Measurements from ENCODE around the gene OBSCN.
A peak's percentile ranks its signal among the peaks of the same experiment; 100 is the strongest.

Gene OBSCN

GRCh38 chr1:228364706-228365213 lies 156.9 kb downstream of the OBSCN start:
- Histone ChIP-seq H2BK5ac (ENCODE audit: low read depth, low read length, poor library complexity, severe bottlenecking) (no peak overlapping the region), H3K79me1 (replicated peaks; ENCODE audit: low read length, poor library complexity, severe bottlenecking) (no peaks in the 10 kb centered on the region), H3K14ac (ENCODE audit: low read length in 2 of 2) (peak overlapping the region in 1 of 2 experiments; percentile 68), H3K4me3 (ENCODE audit: insufficient read depth in 1 of 2, low read depth in 1 of 2, low read length in 2 of 2) (no peak overlapping the region), H3K9ac (ENCODE audit: low read length) (no peak overlapping the region), H3K23ac (ENCODE audit: low read length in 2 of 2) (no peak overlapping the region), H3K27ac (ENCODE audit: low read length, poor library complexity, severe bottlenecking) (no peak overlapping the region), H3K4ac (ENCODE audit: low read depth in 1 of 2, low read length in 2 of 2) (no peak overlapping the region), H2AK5ac (ENCODE audit: low read length, severe bottlenecking) (no peak overlapping the region), H3K18ac (ENCODE audit: low read depth in 1 of 2, low read length in 2 of 2) (no peak overlapping the region), H3K27me3 (ENCODE audit: control insufficient read depth in 1 of 2, insufficient read depth in 1 of 2, low read length in 2 of 2) (peaks cover 9 to 47% of the 10 kb centered on the region in 2 experiments), H2BK120ac (ENCODE audit: low read depth, low read length) (no peak overlapping the region), H2BK12ac (ENCODE audit: low read length in 2 of 2) (no peak overlapping the region), H3K4me2 (ENCODE audit: low read length, poor library complexity, severe bottlenecking) (no peak overlapping the region), H3K9me3 (ENCODE audit: control insufficient read depth, low read length) (no peaks in the 10 kb centered on the region), H2BK15ac (ENCODE audit: low read depth, poor library complexity, severe bottlenecking) (no peak overlapping the region), H4K8ac (ENCODE audit: low read length) (no peak overlapping the region), H2AFZ (ENCODE audit: low read depth, low read length) (no peak overlapping the region), H4K91ac (ENCODE audit: low read length) (no peak overlapping the region), H3K36me3 (ENCODE audit: control insufficient read depth in 1 of 2, insufficient read depth in 2 of 2, low read depth in 1 of 2, low read length in 2 of 2) (no peaks in the 10 kb centered on the region), H3K4me1 (ENCODE audit: control insufficient read depth, insufficient read depth, low read depth, low read length) (peaks cover 3% of the 10 kb centered on the region)
- WGBS = 94% methylated on average over 15 of the region's 19 CpGs
- no peak for DNase-seq

- H3K18ac ChIP-seq (ENCODE audit: low read depth in 1 of 2, low read length in 2 of 2) = no peak overlapping the region
- WGBS = 82% methylated on average over 20 of the region's 20 CpGs
These were observed 157.6 kb downstream of the OBSCN start for GRCh38 chr1:228365271-228366061.

GRCh38 chr1:228366062-228366865 lies 158.4 kb downstream of the OBSCN start:
- Histone ChIP-seq H3K18ac (ENCODE audit: low read depth in 1 of 2, low read length in 2 of 2) (no peak overlapping the region), H2AK5ac (ENCODE audit: low read length, severe bottlenecking) (no peak overlapping the region), H2BK15ac (ENCODE audit: low read depth, poor library complexity, severe bottlenecking) (no peak overlapping the region), H3K9ac (ENCODE audit: low read length) (no peak overlapping the region), H3K9me3 (ENCODE audit: control insufficient read depth, low read length) (no peaks in the 10 kb centered on the region), H2BK5ac (ENCODE audit: low read depth, low read length, poor library complexity, severe bottlenecking) (no peak overlapping the region), H3K23ac (ENCODE audit: low read length in 2 of 2) (no peak overlapping the region), H2AFZ (ENCODE audit: low read depth, low read length) (no peak overlapping the region), H3K14ac (ENCODE audit: low read length in 2 of 2) (no peak overlapping the region), H3K4ac (ENCODE audit: low read depth in 1 of 2, low read length in 2 of 2) (no peak overlapping the region), H3K79me1 (replicated peaks; ENCODE audit: low read length, poor library complexity, severe bottlenecking) (no peaks in the 10 kb centered on the region), H2BK120ac (ENCODE audit: low read depth, low read length) (no peak overlapping the region), H3K27me3 (ENCODE audit: control insufficient read depth in 1 of 2, insufficient read depth in 1 of 2, low read length in 2 of 2) (peaks cover 9 to 62% of the 10 kb centered on the region in 2 experiments), H3K4me2 (ENCODE audit: low read length, poor library complexity, severe bottlenecking) (no peak overlapping the region), H4K91ac (ENCODE audit: low read length) (no peak overlapping the region), H3K36me3 (ENCODE audit: control insufficient read depth in 1 of 2, insufficient read depth in 2 of 2, low read depth in 1 of 2, low read length in 2 of 2) (no peaks in the 10 kb centered on the region), H3K4me1 (ENCODE audit: control insufficient read depth, insufficient read depth, low read depth, low read length) (peaks cover 3% of the 10 kb centered on the region), H3K4me3 (ENCODE audit: insufficient read depth in 1 of 2, low read depth in 1 of 2, low read length in 2 of 2) (no peak overlapping the region), H2BK12ac (ENCODE audit: low read length in 2 of 2) (no peak overlapping the region), H4K8ac (ENCODE audit: low read length) (no peak overlapping the region), H3K27ac (ENCODE audit: low read length, poor library complexity, severe bottlenecking) (no peak overlapping the region)
- WGBS = 91% methylated on average over 21 of the region's 23 CpGs
- no peak for DNase-seq

More at GRCh38 chr1:228365271-228366061, 157.6 kb downstream of the OBSCN start:
- Histone ChIP-seq H3K9ac (ENCODE audit: low read length) (no peak overlapping the region), H2BK120ac (ENCODE audit: low read depth, low read length) (no peak overlapping the region), H3K23ac (ENCODE audit: low read length in 2 of 2) (peak overlapping the region in 1 of 2 experiments; percentile 81), H3K14ac (ENCODE audit: low read length in 2 of 2) (peak overlapping the region in 1 of 2 experiments; percentile 68), H2BK12ac (ENCODE audit: low read length in 2 of 2) (no peak overlapping the region), H3K27me3 (ENCODE audit: control insufficient read depth in 1 of 2, insufficient read depth in 1 of 2, low read length in 2 of 2) (peaks cover 9 to 54% of the 10 kb centered on the region in 2 experiments), H3K4me2 (ENCODE audit: low read length, poor library complexity, severe bottlenecking) (no peak overlapping the region), H3K4ac (ENCODE audit: low read depth in 1 of 2, low read length in 2 of 2) (no peak overlapping the region), H3K9me3 (ENCODE audit: control insufficient read depth, low read length) (no peaks in the 10 kb centered on the region), H3K79me1 (replicated peaks; ENCODE audit: low read length, poor library complexity, severe bottlenecking) (no peaks in the 10 kb centered on the region), H3K4me1 (ENCODE audit: control insufficient read depth, insufficient read depth, low read depth, low read length) (peaks cover 3% of the 10 kb centered on the region), H2BK5ac (ENCODE audit: low read depth, low read length, poor library complexity, severe bottlenecking) (no peak overlapping the region), H2AK5ac (ENCODE audit: low read length, severe bottlenecking) (no peak overlapping the region), H4K91ac (ENCODE audit: low read length) (no peak overlapping the region), H2AFZ (ENCODE audit: low read depth, low read length) (no peak overlapping the region), H2BK15ac (ENCODE audit: low read depth, poor library complexity, severe bottlenecking) (no peak overlapping the region), H3K4me3 (ENCODE audit: insufficient read depth in 1 of 2, low read depth in 1 of 2, low read length in 2 of 2) (no peak overlapping the region), H3K36me3 (ENCODE audit: control insufficient read depth in 1 of 2, insufficient read depth in 2 of 2, low read depth in 1 of 2, low read length in 2 of 2) (no peaks in the 10 kb centered on the region), H4K8ac (ENCODE audit: low read length) (no peak overlapping the region), H3K27ac (ENCODE audit: low read length, poor library complexity, severe bottlenecking) (no peak overlapping the region)
- DNase-seq = no peak
